DOHH2 (cell line): ENCODE results near the gene SEMA4C.

ENCODE experiments used
- EZH2phosphoT487 ChIP-seq: fragments of 200-600 bp; sonication (generic); IDR thresholded peaks from 2 replicates; pipeline ENCODE4 v1.6.1; 2017; ENCODE audit warnings: borderline replicate concordance, mild to moderate bottlenecking, antibody characterized with exemption, low read length, moderate library complexity, mixed read lengths
- TF ChIP-seq, protein P1 (sequence below): fragments of 200-600 bp; sonication (generic); IDR thresholded peaks from one replicate; pipeline ENCODE4 v1.5.1; 2014; ENCODE audit warnings: antibody characterized with exemption, mild to moderate bottlenecking, low read depth, low read length; ENCODE audit not compliant: poor library complexity, severe bottlenecking

DNA sequence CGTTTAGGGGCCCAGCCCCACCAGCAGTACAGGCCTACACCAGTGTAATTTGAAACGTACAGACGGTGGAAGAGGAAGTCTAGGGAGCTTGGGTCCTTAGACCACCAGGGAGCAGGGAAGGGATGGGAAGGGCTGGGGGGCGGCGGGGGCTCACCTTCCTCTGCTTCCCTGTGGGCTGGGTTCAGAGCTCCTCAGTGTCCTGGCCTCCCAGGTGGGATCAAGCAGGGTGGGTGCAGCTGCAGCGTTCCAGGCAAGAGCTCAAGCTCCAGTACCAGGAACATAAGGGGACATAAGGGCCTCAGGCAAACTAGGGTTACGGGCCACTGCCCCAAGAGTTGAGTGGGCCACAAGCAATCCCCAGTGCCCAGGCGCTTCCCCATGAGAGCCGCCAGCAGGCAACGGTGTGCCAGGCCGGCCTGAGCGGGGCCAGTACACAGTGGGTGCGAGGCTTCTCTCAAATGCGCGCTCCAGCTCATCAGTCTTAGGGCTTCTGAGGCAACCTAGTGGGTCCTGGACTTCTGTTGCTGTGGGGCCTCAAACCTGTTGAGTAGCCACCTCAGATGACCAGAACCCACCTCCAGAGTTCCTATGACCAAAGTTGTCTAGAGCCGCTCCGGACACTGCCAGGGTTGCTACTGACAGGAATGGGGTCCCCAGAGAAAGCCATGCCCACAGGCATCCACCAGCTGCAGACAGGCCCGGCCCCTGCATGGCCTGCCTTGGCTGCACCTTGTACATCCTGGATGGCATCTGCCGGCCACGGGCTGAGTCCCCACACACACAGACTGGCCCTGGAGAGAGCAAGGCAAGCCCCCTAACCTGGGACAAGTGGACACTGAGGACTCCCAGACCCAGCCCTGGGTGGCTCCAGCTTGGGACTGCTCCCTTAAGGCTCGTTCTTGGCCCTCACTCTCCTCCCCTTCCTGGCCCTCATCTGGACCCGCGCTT lies 31.3 kb downstream of the SEMA4C start:
- TF ChIP-seq, protein P1, sequence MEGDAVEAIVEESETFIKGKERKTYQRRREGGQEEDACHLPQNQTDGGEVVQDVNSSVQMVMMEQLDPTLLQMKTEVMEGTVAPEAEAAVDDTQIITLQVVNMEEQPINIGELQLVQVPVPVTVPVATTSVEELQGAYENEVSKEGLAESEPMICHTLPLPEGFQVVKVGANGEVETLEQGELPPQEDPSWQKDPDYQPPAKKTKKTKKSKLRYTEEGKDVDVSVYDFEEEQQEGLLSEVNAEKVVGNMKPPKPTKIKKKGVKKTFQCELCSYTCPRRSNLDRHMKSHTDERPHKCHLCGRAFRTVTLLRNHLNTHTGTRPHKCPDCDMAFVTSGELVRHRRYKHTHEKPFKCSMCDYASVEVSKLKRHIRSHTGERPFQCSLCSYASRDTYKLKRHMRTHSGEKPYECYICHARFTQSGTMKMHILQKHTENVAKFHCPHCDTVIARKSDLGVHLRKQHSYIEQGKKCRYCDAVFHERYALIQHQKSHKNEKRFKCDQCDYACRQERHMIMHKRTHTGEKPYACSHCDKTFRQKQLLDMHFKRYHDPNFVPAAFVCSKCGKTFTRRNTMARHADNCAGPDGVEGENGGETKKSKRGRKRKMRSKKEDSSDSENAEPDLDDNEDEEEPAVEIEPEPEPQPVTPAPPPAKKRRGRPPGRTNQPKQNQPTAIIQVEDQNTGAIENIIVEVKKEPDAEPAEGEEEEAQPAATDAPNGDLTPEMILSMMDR = no peak
- TF ChIP-seq EZH2phosphoT487 = no peak
